WTC11 (cell line): ENCODE measurements around the gene MMP28. TPM values are rescaled to one million over a fixed set of nuclear protein-coding genes. Genes with fewer than 3 reads are reported as not detected.

Source experiments
- ATAC-seq: fragments of 200-7000 bp; cut with Tn5 transposase; 2 replicates; pipeline ENCODE4 v1.10.0; 2021; ENCODE audit warnings: mild to moderate bottlenecking, moderate library complexity
- CTCF ChIA-PET: fragments of 300-600 bp; sonication (Branson Sonifier 250); formaldehyde crosslinking; loops from one replicate; lab custom pipeline; 2021; ENCODE audit warnings: antibody characterized with exemption; lab: Charles Lee
- POLR2A ChIA-PET: fragments of 350-600 bp; sonication (Branson Sonifier 250); formaldehyde crosslinking; loops from one replicate; lab custom pipeline; 2021; ENCODE audit warnings: antibody characterized with exemption; lab: Charles Lee
- DNase-seq: peaks from one replicate; pipeline ENCODE4 v3.0.0; 2021; ENCODE audit warnings: low spot score
- H3K27ac Mint-ChIP-seq: 2 replicates; pipeline ENCODE4 v1.8.0; 2021; ENCODE audit warnings: mixed read lengths
- H3K27me3 Mint-ChIP-seq: 2 replicates; pipeline ENCODE4 v1.8.0; 2021; ENCODE audit warnings: low read depth, mild to moderate bottlenecking, moderate library complexity, mixed read lengths
- H3K36me3 Mint-ChIP-seq: 2 replicates; pipeline ENCODE4 v1.8.0; 2021; ENCODE audit warnings: mixed read lengths
- H3K4me1 Mint-ChIP-seq: 2 replicates; pipeline ENCODE4 v1.8.0; 2022; ENCODE audit warnings: mixed read lengths
- H3K4me3 Mint-ChIP-seq: 2 replicates; pipeline ENCODE4 v1.8.0; 2021; ENCODE audit warnings: mild to moderate bottlenecking, moderate library complexity, mixed read lengths
- H3K9me3 Mint-ChIP-seq: 2 replicates; pipeline ENCODE4 v1.8.0; 2021; ENCODE audit warnings: mixed read lengths
- CREM ChIP-seq: sonication (generic); formaldehyde crosslinking; IDR thresholded peaks from 2 replicates; pipeline ENCODE4 v1.8.1; 2022; ENCODE audit warnings: mild to moderate bottlenecking, missing genetic modification reagents, moderate library complexity
- CTCF ChIP-seq: fragments of 200-600 bp; IDR thresholded peaks from 2 replicates; pipeline ENCODE4 v1.8.0; 2022; ENCODE audit warnings: antibody characterized with exemption
- E2F1 ChIP-seq: sonication (generic); formaldehyde crosslinking; IDR thresholded peaks from 2 replicates; pipeline ENCODE4 v1.8.0; 2022; ENCODE audit warnings: mild to moderate bottlenecking, missing genetic modification reagents
- EMX1 ChIP-seq: fragments of 250-450 bp; sonication (Bioruptor Pico); IDR thresholded peaks from 2 replicates; pipeline ENCODE4 v1.8.0; 2021; ENCODE audit warnings: mild to moderate bottlenecking
- IRF1 ChIP-seq: sonication (generic); formaldehyde crosslinking; IDR thresholded peaks from 2 replicates; pipeline ENCODE4 v1.8.0; 2023; ENCODE audit warnings: missing genetic modification reagents
- JAZF1 ChIP-seq: fragments of 250-450 bp; sonication (Bioruptor Pico); IDR thresholded peaks from 2 replicates; pipeline ENCODE4 v1.9.0; 2021; ENCODE audit warnings: moderate library complexity, mild to moderate bottlenecking, inconsistent platforms
- JUN ChIP-seq: sonication (generic); formaldehyde crosslinking; IDR thresholded peaks from 2 replicates; pipeline ENCODE4 v1.8.0; 2023; ENCODE audit warnings: mild to moderate bottlenecking, missing genetic modification reagents
- NFE2L1 ChIP-seq: sonication (generic); formaldehyde crosslinking; IDR thresholded peaks from 2 replicates; pipeline ENCODE4 v1.8.1; 2023; ENCODE audit warnings: missing genetic modification reagents
- RELA ChIP-seq: sonication (generic); formaldehyde crosslinking; IDR thresholded peaks from 2 replicates; pipeline ENCODE4 v1.8.1; 2022; ENCODE audit warnings: missing genetic modification reagents, mild to moderate bottlenecking, borderline replicate concordance
- SMAD4 ChIP-seq: sonication (generic); formaldehyde crosslinking; IDR thresholded peaks from 2 replicates; pipeline ENCODE4 v1.8.0; 2022; ENCODE audit warnings: mild to moderate bottlenecking, missing genetic modification reagents
- total RNA-seq: library from RNA; stranded (reverse); gene quantifications from 3 replicates; pipeline ENCODE4 v1.2.3, GENCODE V29; 2021
- TF ChIP-seq, protein P1 (sequence below): sonication (generic); formaldehyde crosslinking; IDR thresholded peaks from 2 replicates; pipeline ENCODE4 v1.8.1; 2023; ENCODE audit warnings: mild to moderate bottlenecking, missing genetic modification reagents, borderline replicate concordance
- TF ChIP-seq, protein P2 (sequence below): fragments of 250-450 bp; sonication (Bioruptor Pico); IDR thresholded peaks from 2 replicates; pipeline ENCODE4 v1.9.0; 2021; ENCODE audit warnings: mild to moderate bottlenecking
- TF ChIP-seq, protein P3 (sequence below): sonication (generic); formaldehyde crosslinking; IDR thresholded peaks from 2 replicates; pipeline ENCODE4 v1.8.1; 2023; ENCODE audit warnings: mild to moderate bottlenecking, missing genetic modification reagents
- TF ChIP-seq, protein P4 (sequence below): fragments of 250-450 bp; sonication (Bioruptor Pico); IDR thresholded peaks from 2 replicates; pipeline ENCODE4 v1.9.0; 2021; ENCODE audit warnings: mild to moderate bottlenecking

The MMP28 gene
- total RNA-seq, 1 experiment from 2014 or later, result 0.22 TPM

DNA sequence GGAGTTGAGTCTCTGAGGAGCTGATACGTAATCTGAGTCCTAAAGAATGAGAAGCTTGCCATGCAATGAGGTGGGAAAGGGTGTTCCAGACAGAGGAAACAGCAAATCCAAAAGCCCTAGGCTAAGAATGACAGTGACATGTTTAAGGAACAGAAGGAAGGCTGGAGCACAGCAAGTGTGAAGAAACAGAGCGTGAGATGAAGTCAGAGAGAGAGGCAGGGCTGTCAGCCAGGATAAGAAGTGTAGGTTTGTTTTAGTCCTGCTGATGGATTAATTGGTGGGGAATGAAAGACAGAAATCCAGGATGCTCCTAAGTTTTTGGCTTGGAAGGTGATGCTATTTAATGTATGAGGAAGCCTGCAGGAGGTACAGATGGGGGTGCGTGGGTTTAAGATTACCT, 14.5 kb downstream of the MMP28 start:
- DNase-seq, result no peak
- ATAC-seq, result no peak
- H3K27me3 Mint-ChIP-seq, result no peaks in the 10 kb centered on the region; the same call in 1 of the 2 replicates
- TF ChIP-seq NFE2L1 (CRISPR knock-in tag), result no peak
- TF ChIP-seq EMX1 (CRISPR knock-in tag), result no peak
- no peak for TF ChIP-seq CREM (CRISPR knock-in tag)
- TF ChIP-seq, protein P1, sequence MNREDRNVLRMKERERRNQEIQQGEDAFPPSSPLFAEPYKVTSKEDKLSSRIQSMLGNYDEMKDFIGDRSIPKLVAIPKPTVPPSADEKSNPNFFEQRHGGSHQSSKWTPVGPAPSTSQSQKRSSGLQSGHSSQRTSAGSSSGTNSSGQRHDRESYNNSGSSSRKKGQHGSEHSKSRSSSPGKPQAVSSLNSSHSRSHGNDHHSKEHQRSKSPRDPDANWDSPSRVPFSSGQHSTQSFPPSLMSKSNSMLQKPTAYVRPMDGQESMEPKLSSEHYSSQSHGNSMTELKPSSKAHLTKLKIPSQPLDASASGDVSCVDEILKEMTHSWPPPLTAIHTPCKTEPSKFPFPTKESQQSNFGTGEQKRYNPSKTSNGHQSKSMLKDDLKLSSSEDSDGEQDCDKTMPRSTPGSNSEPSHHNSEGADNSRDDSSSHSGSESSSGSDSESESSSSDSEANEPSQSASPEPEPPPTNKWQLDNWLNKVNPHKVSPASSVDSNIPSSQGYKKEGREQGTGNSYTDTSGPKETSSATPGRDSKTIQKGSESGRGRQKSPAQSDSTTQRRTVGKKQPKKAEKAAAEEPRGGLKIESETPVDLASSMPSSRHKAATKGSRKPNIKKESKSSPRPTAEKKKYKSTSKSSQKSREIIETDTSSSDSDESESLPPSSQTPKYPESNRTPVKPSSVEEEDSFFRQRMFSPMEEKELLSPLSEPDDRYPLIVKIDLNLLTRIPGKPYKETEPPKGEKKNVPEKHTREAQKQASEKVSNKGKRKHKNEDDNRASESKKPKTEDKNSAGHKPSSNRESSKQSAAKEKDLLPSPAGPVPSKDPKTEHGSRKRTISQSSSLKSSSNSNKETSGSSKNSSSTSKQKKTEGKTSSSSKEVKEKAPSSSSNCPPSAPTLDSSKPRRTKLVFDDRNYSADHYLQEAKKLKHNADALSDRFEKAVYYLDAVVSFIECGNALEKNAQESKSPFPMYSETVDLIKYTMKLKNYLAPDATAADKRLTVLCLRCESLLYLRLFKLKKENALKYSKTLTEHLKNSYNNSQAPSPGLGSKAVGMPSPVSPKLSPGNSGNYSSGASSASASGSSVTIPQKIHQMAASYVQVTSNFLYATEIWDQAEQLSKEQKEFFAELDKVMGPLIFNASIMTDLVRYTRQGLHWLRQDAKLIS (CRISPR knock-in tag), result no peak
- no peak for TF ChIP-seq SMAD4 (CRISPR knock-in tag)
- TF ChIP-seq RELA, result no peak
- TF ChIP-seq, protein P2, sequence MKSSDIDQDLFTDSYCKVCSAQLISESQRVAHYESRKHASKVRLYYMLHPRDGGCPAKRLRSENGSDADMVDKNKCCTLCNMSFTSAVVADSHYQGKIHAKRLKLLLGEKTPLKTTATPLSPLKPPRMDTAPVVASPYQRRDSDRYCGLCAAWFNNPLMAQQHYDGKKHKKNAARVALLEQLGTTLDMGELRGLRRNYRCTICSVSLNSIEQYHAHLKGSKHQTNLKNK (CRISPR knock-in tag), result no peak
- no peak for TF ChIP-seq JAZF1
- TF ChIP-seq, protein P3, sequence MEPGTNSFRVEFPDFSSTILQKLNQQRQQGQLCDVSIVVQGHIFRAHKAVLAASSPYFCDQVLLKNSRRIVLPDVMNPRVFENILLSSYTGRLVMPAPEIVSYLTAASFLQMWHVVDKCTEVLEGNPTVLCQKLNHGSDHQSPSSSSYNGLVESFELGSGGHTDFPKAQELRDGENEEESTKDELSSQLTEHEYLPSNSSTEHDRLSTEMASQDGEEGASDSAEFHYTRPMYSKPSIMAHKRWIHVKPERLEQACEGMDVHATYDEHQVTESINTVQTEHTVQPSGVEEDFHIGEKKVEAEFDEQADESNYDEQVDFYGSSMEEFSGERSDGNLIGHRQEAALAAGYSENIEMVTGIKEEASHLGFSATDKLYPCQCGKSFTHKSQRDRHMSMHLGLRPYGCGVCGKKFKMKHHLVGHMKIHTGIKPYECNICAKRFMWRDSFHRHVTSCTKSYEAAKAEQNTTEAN (CRISPR knock-in tag), result no peak
- TF ChIP-seq JUN (CRISPR knock-in tag), result no peak
- no peak for TF ChIP-seq IRF1 (CRISPR knock-in tag)
- no peak for TF ChIP-seq E2F1 (CRISPR knock-in tag)
- TF ChIP-seq, protein P4, sequence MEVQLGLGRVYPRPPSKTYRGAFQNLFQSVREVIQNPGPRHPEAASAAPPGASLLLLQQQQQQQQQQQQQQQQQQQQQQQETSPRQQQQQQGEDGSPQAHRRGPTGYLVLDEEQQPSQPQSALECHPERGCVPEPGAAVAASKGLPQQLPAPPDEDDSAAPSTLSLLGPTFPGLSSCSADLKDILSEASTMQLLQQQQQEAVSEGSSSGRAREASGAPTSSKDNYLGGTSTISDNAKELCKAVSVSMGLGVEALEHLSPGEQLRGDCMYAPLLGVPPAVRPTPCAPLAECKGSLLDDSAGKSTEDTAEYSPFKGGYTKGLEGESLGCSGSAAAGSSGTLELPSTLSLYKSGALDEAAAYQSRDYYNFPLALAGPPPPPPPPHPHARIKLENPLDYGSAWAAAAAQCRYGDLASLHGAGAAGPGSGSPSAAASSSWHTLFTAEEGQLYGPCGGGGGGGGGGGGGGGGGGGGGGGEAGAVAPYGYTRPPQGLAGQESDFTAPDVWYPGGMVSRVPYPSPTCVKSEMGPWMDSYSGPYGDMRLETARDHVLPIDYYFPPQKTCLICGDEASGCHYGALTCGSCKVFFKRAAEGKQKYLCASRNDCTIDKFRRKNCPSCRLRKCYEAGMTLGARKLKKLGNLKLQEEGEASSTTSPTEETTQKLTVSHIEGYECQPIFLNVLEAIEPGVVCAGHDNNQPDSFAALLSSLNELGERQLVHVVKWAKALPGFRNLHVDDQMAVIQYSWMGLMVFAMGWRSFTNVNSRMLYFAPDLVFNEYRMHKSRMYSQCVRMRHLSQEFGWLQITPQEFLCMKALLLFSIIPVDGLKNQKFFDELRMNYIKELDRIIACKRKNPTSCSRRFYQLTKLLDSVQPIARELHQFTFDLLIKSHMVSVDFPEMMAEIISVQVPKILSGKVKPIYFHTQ (CRISPR knock-in tag), result no peak
- no peak for TF ChIP-seq CTCF
- TF ChIP-seq, all 79 proteins: peak for 0
- H3K4me1 Mint-ChIP-seq, result no peaks in the 10 kb centered on the region
- CTCF ChIA-PET, result interaction anchor here (0.9 to 5.3 kb wide), 7 partner anchors 10 to 33 kb away, joined by 3 to 38 read pairs (median 3); partner anchors contain the start of gene TAF15
- POLR2A ChIA-PET, result no interaction called here
- H3K9me3 Mint-ChIP-seq, result no peaks in the 10 kb centered on the region
- no peak overlapping the region for H3K4me3 Mint-ChIP-seq
- no peaks in the 10 kb centered on the region for H3K36me3 Mint-ChIP-seq
- no peak overlapping the region for H3K27ac Mint-ChIP-seq
